Astrocyte of the spinal cord (primary cell): ENCODE data around the gene DLGAP3.

Experiments used
- DNase-seq: peaks from one replicate; pipeline ENCODE4 v3.0.0; 2011; ENCODE audit warnings: low read depth, low spot score
- H3K4me3 ChIP-seq: 2 replicates; pipeline ENCODE4 v1.5.1; 2011; ENCODE audit warnings: low read depth, mild to moderate bottlenecking, low read length, moderate library complexity
- CTCF ChIP-seq: IDR thresholded peaks from 2 replicates; pipeline ENCODE4 v1.5.1; 2012; ENCODE audit warnings: low read depth, mild to moderate bottlenecking, low read length, inconsistent platforms
- in situ Hi-C: cut with HindIII; loops from 2 replicates; pipeline ENCODE4 v1.10.0; 2017; ENCODE audit warnings: low sequenced_read_pairs

The DLGAP3 gene

GRCh38 chr1:34831721-34832246 lies 97.7 kb downstream of the DLGAP3 start:
- in situ Hi-C loops, result no loop called here
- no peak for TF ChIP-seq CTCF
- no peak for DNase-seq

DNA sequence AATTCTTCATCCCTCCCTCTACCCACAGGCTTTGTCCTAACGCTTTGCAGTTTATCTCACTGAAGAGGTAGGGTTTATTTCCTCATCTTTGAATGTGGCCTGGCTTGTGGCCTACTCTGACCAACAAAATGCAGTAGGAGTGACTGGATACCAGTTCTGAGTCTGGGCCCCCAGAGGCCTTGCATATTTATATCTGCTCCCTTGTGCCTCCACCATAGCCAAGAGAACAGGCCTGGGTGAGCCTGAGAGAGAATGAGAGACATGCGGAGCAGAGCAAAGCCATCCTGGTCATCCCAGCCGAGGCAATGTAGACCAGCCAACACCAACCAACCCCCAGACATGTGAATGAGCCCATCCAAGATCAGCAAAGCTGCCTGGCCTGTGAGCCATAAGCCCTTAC lies 100.2 kb downstream of the DLGAP3 start:
- no peak for TF ChIP-seq CTCF
- no peak for DNase-seq
- in situ Hi-C loops, result no loop called here
- H3K4me3 ChIP-seq, result no peak overlapping the region

More at GRCh38 chr1:34831721-34832246, 97.7 kb downstream of the DLGAP3 start:
- H3K4me3 ChIP-seq, result no peak overlapping the region

DNA sequence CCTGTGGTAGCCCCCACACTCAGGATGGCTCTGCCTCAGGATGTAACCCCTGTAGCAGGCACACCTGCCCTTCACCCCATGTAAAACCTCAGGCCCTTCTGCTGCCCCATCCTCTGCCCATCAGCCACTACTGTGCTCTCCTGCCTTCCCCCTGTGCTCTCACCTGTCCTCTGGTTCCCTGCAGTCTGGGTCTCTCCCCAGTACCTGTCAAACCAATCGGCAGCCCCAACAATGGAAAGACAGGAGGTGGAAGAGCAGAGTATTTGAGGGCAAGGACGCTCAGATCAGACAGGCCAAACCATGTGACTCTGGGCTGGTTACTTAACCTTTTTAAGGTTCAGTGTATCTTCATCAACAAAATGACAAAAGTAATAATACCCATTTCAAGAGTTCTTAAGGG lies 100.8 kb downstream of the DLGAP3 start:
- DNase-seq, result no peak
- in situ Hi-C loops, result no loop called here
- no peak overlapping the region for H3K4me3 ChIP-seq
- TF ChIP-seq CTCF, result no peak

GRCh38 chr1:34827341-34827941 lies 102.0 kb downstream of the DLGAP3 start:
- DNase-seq, result no peak
- no peak overlapping the region for H3K4me3 ChIP-seq
- no peak for TF ChIP-seq CTCF
- in situ Hi-C loops, result no loop called here

- no peak for DNase-seq
- no peak for TF ChIP-seq CTCF
- in situ Hi-C loops, result no loop called here
These were observed 103.9 kb downstream of the DLGAP3 start for GRCh38 chr1:34825455-34826091.

DNA sequence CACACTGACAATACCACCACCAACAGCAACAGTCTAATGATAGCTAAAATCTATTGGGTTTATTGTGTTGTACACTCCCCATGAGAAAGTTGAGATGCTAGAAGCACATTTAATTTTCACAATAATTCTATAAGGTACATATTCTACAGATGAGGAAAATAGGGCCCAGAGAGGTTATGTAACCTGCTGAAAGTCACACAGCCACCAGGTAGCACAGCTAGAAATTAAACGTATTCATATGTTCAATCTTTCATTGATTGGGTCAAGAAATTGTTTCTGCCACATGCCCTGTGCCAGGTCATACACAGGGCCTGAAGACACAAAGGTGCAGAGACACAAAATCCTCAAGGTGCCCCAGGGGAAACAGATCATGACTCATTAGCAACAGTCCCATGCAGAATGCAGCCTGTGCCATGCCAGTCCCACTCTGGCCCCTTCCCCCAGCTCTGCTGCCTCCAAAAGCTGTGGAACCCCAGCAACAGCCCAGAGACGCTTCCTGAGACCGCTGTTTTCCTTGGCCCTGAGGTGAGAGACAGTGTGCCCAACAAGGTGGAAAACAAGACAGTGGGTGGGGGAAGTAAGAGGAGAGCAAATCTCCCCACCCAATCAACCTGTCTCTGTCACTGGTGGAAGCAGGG lies 104.5 kb downstream of the DLGAP3 start:
- no peak for TF ChIP-seq CTCF

More at GRCh38 chr1:34825455-34826091, 103.9 kb downstream of the DLGAP3 start:
- H3K4me3 ChIP-seq, result no peak overlapping the region

More for the DNA sequence above, 104.5 kb downstream of the DLGAP3 start:
- DNase-seq, result no peak
- no peak overlapping the region for H3K4me3 ChIP-seq
- in situ Hi-C loops, result no loop called here
